ENCODE data around the gene EPB41.

The EPB41 gene

DNA sequence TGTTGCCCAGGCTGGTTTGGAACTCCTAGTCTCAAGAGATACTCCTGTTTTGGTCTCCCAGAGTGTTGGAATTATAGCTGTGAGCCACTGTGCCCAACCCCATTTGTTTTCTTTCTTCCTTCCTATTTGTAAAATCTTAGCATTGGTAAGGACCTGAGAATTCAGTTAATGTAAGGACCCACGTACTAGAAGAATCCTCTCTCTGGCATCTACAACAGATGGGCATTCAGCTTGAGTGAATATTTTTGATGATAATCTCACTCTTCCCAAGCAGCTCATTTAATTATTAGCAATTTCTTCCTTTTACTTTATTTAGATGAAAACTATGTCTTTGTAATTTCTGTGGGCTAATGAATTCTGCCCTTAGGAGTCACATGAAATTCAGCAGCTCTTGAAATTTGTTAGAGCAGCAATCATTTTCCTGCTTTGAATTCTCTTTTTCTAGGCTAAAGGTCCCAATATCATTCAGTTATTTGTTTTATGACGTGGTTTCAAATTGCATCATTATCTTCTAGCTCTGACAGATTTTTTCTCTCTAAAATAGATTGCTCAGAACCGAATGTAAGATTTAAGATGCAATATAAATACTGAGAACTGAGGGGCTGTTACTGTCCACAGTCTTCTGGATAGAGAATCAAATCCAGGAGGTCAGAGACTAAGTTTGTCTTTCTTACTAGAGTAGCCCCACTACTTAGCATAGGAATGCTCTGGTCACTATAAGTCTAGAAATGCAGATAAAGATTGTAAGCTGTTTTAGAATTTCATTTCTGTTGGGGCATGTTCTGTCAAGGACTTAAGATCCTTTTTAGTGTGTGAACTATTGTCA, 59.4 kb downstream of the EPB41 start:
- H3K4me3 ChIP-seq (ENCODE audit: low read depth, low read length) = no peak overlapping the region
- peak; percentile 66 for DNase-seq (ENCODE audit: low read depth)
- TF ChIP-seq, protein P1, sequence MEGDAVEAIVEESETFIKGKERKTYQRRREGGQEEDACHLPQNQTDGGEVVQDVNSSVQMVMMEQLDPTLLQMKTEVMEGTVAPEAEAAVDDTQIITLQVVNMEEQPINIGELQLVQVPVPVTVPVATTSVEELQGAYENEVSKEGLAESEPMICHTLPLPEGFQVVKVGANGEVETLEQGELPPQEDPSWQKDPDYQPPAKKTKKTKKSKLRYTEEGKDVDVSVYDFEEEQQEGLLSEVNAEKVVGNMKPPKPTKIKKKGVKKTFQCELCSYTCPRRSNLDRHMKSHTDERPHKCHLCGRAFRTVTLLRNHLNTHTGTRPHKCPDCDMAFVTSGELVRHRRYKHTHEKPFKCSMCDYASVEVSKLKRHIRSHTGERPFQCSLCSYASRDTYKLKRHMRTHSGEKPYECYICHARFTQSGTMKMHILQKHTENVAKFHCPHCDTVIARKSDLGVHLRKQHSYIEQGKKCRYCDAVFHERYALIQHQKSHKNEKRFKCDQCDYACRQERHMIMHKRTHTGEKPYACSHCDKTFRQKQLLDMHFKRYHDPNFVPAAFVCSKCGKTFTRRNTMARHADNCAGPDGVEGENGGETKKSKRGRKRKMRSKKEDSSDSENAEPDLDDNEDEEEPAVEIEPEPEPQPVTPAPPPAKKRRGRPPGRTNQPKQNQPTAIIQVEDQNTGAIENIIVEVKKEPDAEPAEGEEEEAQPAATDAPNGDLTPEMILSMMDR (conservative IDR thresholded peaks at IDR 0.05; ENCODE audit: low read depth, low read length) = no peak

DNA sequence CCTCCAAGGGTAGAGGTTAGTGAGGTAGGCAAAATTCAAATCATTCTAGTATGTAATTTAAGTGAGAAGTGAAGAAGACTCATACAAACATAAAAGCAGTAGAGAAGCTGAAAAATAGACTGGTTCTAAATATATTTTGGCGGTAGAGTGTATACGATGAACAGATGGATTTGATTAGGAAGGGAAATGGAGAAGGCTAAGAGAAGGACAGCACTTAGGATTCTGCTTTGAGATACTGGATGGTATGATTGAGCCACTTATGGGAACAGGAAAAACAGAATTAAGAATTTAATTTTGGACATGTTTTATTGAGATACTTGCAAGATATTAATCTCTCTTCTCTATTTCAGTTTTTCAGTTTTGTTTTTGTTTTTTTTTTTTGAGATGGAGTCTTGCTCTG, 60.1 kb downstream of the EPB41 start:
- no peak for DNase-seq (ENCODE audit: low read depth)
- H3K4me3 ChIP-seq (ENCODE audit: low read depth, low read length) = no peak overlapping the region
- TF ChIP-seq, protein P1 (conservative IDR thresholded peaks at IDR 0.05; ENCODE audit: low read depth, low read length) = no peak

DNA sequence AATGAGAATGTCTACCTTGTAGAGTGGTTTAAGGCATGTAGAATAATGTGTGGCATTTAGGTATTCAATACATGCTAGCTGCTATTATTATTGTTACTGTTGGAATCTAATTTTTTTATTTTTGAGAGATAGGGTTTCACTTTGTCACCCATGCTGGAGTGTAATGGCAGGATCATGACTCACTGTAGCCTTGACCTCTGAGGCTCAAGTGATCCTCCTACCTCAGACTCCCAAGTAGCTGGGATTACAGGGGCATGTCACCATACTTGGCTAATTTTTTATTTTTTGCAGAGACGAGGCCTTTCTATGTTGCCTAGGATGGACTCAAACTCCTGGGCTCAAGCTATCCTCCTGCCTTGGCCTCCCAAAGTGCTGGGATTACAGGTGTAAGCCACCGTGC, 61.9 kb downstream of the EPB41 start:
- DNase-seq (ENCODE audit: low read depth) = no peak
- TF ChIP-seq, protein P1 (conservative IDR thresholded peaks at IDR 0.05; ENCODE audit: low read depth, low read length) = no peak
- no peak overlapping the region for H3K4me3 ChIP-seq (ENCODE audit: low read depth, low read length)

DNA sequence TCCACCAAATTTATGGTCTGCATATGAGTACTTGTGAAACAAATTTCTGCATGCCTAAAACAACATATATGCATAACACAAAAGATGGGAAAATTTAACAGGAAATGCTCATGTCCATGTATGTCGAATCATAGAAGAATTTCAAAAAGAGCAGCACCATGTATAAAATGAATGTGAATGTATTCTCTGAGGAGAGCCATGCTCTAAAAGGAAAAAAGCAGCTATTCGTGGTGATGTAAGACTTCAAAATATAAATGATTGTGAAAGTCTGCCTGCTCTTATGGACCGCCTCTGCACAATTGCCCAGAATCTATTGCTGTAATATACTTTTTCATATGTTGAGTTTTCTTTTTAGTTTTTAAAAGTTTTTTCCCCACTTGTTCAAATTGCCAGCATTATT, 66.8 kb downstream of the EPB41 start:
- TF ChIP-seq, protein P1 (conservative IDR thresholded peaks at IDR 0.05; ENCODE audit: low read depth, low read length) = no peak

DNA sequence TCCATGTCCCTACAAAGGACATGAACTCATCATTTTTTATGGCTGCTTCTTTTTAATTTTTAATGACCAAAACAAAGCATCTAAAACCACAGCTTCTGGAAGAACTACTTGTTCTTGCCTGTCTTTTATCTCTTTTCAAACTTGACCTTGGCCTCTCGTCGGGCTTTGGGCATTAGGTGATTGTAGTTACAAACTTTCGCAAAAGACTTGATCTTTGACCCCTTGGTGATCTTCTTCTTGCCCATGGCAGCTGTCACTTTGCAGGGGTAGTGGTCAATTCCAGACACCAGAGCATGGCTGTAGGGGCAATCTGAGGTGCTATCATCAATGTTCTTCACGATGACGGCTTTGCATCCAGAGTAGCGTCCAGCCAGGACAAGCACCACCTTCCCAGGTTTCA, 67.8 kb downstream of the EPB41 start:
- DNase-seq (ENCODE audit: low read depth) = no peak
- H3K4me3 ChIP-seq (ENCODE audit: low read depth, low read length) = no peak overlapping the region
- TF ChIP-seq, protein P1 (conservative IDR thresholded peaks at IDR 0.05; ENCODE audit: low read depth, low read length) = no peak

More for the DNA sequence above, 66.8 kb downstream of the EPB41 start:
- H3K4me3 ChIP-seq (ENCODE audit: low read depth, low read length) = no peak overlapping the region
- no peak for DNase-seq (ENCODE audit: low read depth)

DNA sequence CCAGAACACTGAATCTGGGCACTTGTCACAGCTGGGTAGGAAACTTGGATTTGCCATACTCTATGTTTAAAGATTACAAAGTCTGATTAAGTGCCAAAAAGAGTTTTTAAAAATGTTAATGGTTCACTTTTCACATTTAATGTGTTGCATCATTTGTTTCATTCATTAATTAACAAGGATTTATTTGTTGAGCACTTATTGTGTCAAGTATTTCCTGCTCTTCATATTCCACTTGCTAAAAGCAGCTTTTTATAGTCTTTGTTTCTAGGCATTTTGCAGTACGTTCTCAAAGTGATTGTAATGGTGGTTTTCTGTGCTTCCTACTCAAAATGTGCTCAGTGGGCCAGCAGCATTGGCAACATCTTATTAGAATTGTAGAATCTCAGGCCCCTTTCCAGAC, 68.7 kb downstream of the EPB41 start:
- TF ChIP-seq, protein P1 (conservative IDR thresholded peaks at IDR 0.05; ENCODE audit: low read depth, low read length) = no peak
- no peak for DNase-seq (ENCODE audit: low read depth)
- no peak overlapping the region for H3K4me3 ChIP-seq (ENCODE audit: low read depth, low read length)

Data from choroid plexus epithelial cell (primary cell).